ENCODE results near the gene MRPL20.

- no peak for TF ChIP-seq CTCF (IDR thresholded peaks at IDR 0.05)
- no peak for TF ChIP-seq RAD21 (IDR thresholded peaks at IDR 0.05; ENCODE audit: low read length)
- TF ChIP-seq REST (IDR thresholded peaks at IDR 0.05; ENCODE audit: low read depth, low read length): no peak
- no peak for TF ChIP-seq USF1 (IDR thresholded peaks at IDR 0.05; ENCODE audit: borderline replicate concordance, low read depth)
- no peak for TF ChIP-seq POLR2AphosphoS5 (IDR thresholded peaks at IDR 0.05; ENCODE audit: low read depth, low read length)
- no peak for TF ChIP-seq GATA2 (CRISPR knock-in tag; IDR thresholded peaks at IDR 0.05)
- TF ChIP-seq EZH2phosphoT487 (IDR thresholded peaks at IDR 0.05; ENCODE audit: borderline replicate concordance, low read depth): no peak
These were observed 19.7 kb downstream of the MRPL20 start for GRCh38 chr1:1387098-1388077.

Measured in SK-N-SH (cell line).